GM18951 (cell line): ENCODE results near the gene TMEM130.

Experiments used
- POLR2A ChIP-seq: IDR thresholded peaks from 4 replicates; pipeline ENCODE4 v1.6.1; 2011; ENCODE audit warnings: mild to moderate bottlenecking; ENCODE audit not compliant: insufficient read length, insufficient read depth; ENCODE audit errors: extremely low read depth
- in situ Hi-C: fragments of 300-500 bp; cut with MboI; formaldehyde crosslinking; loops from one replicate; pipeline ENCODE4 v1.12.0; 2022; ENCODE audit warnings: low sequenced_read_pairs, mixed read lengths, inconsistent platforms; ENCODE audit not compliant: unreplicated experiment

The TMEM130 gene

GRCh38 chr7:98870121-98870651 lies 372 bp upstream of the TMEM130 start:
- in situ Hi-C loops = no loop called here
- TF ChIP-seq POLR2A = no peak

- in situ Hi-C loops = no loop called here
Measured at GRCh38 chr7:98869027-98869596, 702 bp downstream of the TMEM130 start.

GRCh38 chr7:98868450-98868849 lies 1.4 kb downstream of the TMEM130 start:
- no peak for TF ChIP-seq POLR2A
- in situ Hi-C loops = no loop called here

More at GRCh38 chr7:98869027-98869596, 702 bp downstream of the TMEM130 start:
- no peak for TF ChIP-seq POLR2A

GRCh38 chr7:98866765-98867164 lies 3.0 kb downstream of the TMEM130 start:
- in situ Hi-C loops = no loop called here
- TF ChIP-seq POLR2A = no peak

GRCh38 chr7:98866351-98866750 lies 3.5 kb downstream of the TMEM130 start:
- in situ Hi-C loops = no loop called here

GRCh38 chr7:98864731-98865453 lies 4.9 kb downstream of the TMEM130 start:
- no peak for TF ChIP-seq POLR2A
- in situ Hi-C loops = no loop called here

More at GRCh38 chr7:98866351-98866750, 3.5 kb downstream of the TMEM130 start:
- TF ChIP-seq POLR2A = no peak

- TF ChIP-seq POLR2A = no peak
- in situ Hi-C loops = no loop called here
Measured at GRCh38 chr7:98863601-98864000, 6.2 kb downstream of the TMEM130 start.

GRCh38 chr7:98862716-98863420 lies 6.9 kb downstream of the TMEM130 start:
- no peak for TF ChIP-seq POLR2A
- in situ Hi-C loops = no loop called here

GRCh38 chr7:98862203-98862602 lies 7.6 kb downstream of the TMEM130 start:
- in situ Hi-C loops = no loop called here
- no peak for TF ChIP-seq POLR2A

GRCh38 chr7:98860071-98860470 lies 9.7 kb downstream of the TMEM130 start:
- in situ Hi-C loops = no loop called here
- no peak for TF ChIP-seq POLR2A

GRCh38 chr7:98855610-98856422 lies 14.0 kb downstream of the TMEM130 start:
- TF ChIP-seq POLR2A = no peak
- in situ Hi-C loops = no loop called here

GRCh38 chr7:98852826-98853225 lies 17.0 kb downstream of the TMEM130 start:
- in situ Hi-C loops = no loop called here
- no peak for TF ChIP-seq POLR2A

- in situ Hi-C loops = loop anchor here (10.0 kb wide), 1 partner anchor 104 kb away; no protein-coding TSS in a partner anchor
- no peak for TF ChIP-seq POLR2A
Measured at GRCh38 chr7:98848918-98849317, 20.9 kb downstream of the TMEM130 start.

GRCh38 chr7:98842552-98842951 lies 27.3 kb downstream of the TMEM130 start:
- in situ Hi-C loops = loop anchor here (5.0 to 10.0 kb wide), 2 partner anchors 98 to 410 kb away; no protein-coding TSS in a partner anchor
